ENCODE results near the gene KLF13. TPM values are rescaled to one million over a fixed set of nuclear protein-coding genes. Genes with fewer than 3 reads are reported as not detected.

KLF13 gene
- total and polyA plus RNA-seq, 10 of the 15 experiments (the other 5 are each of a cell fraction or from before 2014, with no cell fraction given): 20.3 to 109 (median 51.4) TPM

DNA sequence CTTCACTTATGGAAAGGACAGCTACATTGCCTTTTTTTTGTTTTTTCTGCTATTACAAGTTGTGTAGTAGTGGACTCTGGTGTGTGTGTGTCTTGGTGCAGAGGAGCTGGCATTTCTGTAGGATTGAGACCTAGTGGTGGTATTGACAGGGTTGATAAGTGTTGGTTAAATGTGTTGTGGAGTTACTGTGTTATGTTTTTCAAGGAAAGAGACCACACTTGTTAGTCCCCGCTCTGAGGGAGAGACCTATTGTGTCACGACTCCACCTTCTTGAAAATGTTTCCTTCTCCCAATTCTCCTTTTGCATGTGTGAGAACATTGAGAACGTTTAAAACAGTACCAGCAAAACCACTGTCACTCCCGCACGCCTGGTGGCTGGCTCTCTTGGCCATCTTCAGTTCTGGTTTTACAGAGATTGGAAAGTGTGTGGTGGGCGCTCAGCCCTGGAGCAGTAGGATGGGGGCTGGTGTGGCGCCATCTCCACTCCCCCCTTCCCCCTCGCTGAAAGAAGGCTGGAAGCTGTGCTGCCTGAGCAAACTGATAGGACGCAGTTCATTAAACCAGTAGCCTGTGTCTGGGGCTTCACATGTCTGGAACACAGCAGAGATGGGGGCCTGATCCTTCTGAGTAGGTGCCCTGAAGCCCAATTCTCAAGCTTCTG is 5.5 kb downstream of the KLF13 start:
- Histone ChIP-seq H3K36me3 (ENCODE audit: control insufficient read depth in 2 of 2, insufficient read depth in 2 of 2, low read length in 1 of 2) (peaks cover 6 to 9% of the 10 kb centered on the region in 2 experiments), H3K9me3 (replicated peaks; ENCODE audit: control insufficient read depth, insufficient read depth, low read length) (no peaks in the 10 kb centered on the region), H3K27me3 (replicated peaks in 1 of 2; ENCODE audit: control insufficient read depth in 2 of 2, insufficient read depth in 2 of 2, low read length in 1 of 2) (no peaks in the 10 kb centered on the region), H3K27ac (ENCODE audit: control insufficient read depth, insufficient read depth) (peak overlapping the region; percentile 62), H3K4me3 (peak overlapping the region; percentile 91), H3K4me1 (ENCODE audit: control insufficient read depth, insufficient read depth, low read length) (peaks cover 63% of the 10 kb centered on the region), H2AFZ (ENCODE audit: control insufficient read depth, low read depth, low read length) (no peak overlapping the region), H4K20me1 (ENCODE audit: control insufficient read depth, insufficient read depth) (peaks cover 8% of the 10 kb centered on the region), H3K4me2 (ENCODE audit: control insufficient read depth, insufficient read depth) (peak overlapping the region; percentile 85), H3K9ac (ENCODE audit: control insufficient read depth, insufficient read depth, low read length) (peak overlapping the region; percentile 51), H3K79me2 (ENCODE audit: control insufficient read depth, insufficient read depth, low read length) (peaks cover 96% of the 10 kb centered on the region)
- TF ChIP-seq WRNIP1 (IDR thresholded peaks at IDR 0.05; ENCODE audit: borderline replicate concordance, low read depth, low read length): 0 out of 2 replicates have a peak, but pooled peaks have one; percentile 78
- no peak for TF ChIP-seq TBL1XR1 (IDR thresholded peaks at IDR 0.05; ENCODE audit: low read depth, low read length)
- TF ChIP-seq, protein P1, sequence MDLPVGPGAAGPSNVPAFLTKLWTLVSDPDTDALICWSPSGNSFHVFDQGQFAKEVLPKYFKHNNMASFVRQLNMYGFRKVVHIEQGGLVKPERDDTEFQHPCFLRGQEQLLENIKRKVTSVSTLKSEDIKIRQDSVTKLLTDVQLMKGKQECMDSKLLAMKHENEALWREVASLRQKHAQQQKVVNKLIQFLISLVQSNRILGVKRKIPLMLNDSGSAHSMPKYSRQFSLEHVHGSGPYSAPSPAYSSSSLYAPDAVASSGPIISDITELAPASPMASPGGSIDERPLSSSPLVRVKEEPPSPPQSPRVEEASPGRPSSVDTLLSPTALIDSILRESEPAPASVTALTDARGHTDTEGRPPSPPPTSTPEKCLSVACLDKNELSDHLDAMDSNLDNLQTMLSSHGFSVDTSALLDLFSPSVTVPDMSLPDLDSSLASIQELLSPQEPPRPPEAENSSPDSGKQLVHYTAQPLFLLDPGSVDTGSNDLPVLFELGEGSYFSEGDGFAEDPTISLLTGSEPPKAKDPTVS (IDR thresholded peaks at IDR 0.05; ENCODE audit: low read depth, low read length): no peak
- TF ChIP-seq RUNX3 (IDR thresholded peaks at IDR 0.05; ENCODE audit: low read length): peak; percentile 37
- TF ChIP-seq STAT3 (IDR thresholded peaks at IDR 0.05; ENCODE audit: low read depth, low read length): no peak
- TF ChIP-seq, protein P2, sequence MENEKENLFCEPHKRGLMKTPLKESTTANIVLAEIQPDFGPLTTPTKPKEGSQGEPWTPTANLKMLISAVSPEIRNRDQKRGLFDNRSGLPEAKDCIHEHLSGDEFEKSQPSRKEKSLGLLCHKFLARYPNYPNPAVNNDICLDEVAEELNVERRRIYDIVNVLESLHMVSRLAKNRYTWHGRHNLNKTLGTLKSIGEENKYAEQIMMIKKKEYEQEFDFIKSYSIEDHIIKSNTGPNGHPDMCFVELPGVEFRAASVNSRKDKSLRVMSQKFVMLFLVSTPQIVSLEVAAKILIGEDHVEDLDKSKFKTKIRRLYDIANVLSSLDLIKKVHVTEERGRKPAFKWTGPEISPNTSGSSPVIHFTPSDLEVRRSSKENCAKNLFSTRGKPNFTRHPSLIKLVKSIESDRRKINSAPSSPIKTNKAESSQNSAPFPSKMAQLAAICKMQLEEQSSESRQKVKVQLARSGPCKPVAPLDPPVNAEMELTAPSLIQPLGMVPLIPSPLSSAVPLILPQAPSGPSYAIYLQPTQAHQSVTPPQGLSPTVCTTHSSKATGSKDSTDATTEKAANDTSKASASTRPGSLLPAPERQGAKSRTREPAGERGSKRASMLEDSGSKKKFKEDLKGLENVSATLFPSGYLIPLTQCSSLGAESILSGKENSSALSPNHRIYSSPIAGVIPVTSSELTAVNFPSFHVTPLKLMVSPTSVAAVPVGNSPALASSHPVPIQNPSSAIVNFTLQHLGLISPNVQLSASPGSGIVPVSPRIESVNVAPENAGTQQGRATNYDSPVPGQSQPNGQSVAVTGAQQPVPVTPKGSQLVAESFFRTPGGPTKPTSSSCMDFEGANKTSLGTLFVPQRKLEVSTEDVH (IDR thresholded peaks at IDR 0.05; ENCODE audit: low read depth, partially characterized antibody): no peak
- TF ChIP-seq, protein P3, sequence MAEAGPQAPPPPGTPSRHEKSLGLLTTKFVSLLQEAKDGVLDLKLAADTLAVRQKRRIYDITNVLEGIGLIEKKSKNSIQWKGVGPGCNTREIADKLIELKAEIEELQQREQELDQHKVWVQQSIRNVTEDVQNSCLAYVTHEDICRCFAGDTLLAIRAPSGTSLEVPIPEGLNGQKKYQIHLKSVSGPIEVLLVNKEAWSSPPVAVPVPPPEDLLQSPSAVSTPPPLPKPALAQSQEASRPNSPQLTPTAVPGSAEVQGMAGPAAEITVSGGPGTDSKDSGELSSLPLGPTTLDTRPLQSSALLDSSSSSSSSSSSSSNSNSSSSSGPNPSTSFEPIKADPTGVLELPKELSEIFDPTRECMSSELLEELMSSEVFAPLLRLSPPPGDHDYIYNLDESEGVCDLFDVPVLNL (IDR thresholded peaks at IDR 0.05; ENCODE audit: low read depth, low read length): no peak
- TF ChIP-seq IKZF2 (IDR thresholded peaks at IDR 0.05): 0 out of 4 replicates have a peak, but pooled peaks of 1 of the 2 experiments have one; percentile 7
- 0 out of 2 replicates have a peak, but pooled peaks have one; percentile 5 for TF ChIP-seq NFYB (IDR thresholded peaks at IDR 0.05; ENCODE audit: insufficient read depth, low read depth, low read length)
- TF ChIP-seq TARDBP (IDR thresholded peaks at IDR 0.05; ENCODE audit: borderline replicate concordance): no peak
- TF ChIP-seq MXI1 (IDR thresholded peaks at IDR 0.05; ENCODE audit: low read depth, low read length): no peak
- TF ChIP-seq GATAD2B (conservative IDR thresholded peaks at IDR 0.05; ENCODE audit: low read depth): no peak
- TF ChIP-seq, protein P4, sequence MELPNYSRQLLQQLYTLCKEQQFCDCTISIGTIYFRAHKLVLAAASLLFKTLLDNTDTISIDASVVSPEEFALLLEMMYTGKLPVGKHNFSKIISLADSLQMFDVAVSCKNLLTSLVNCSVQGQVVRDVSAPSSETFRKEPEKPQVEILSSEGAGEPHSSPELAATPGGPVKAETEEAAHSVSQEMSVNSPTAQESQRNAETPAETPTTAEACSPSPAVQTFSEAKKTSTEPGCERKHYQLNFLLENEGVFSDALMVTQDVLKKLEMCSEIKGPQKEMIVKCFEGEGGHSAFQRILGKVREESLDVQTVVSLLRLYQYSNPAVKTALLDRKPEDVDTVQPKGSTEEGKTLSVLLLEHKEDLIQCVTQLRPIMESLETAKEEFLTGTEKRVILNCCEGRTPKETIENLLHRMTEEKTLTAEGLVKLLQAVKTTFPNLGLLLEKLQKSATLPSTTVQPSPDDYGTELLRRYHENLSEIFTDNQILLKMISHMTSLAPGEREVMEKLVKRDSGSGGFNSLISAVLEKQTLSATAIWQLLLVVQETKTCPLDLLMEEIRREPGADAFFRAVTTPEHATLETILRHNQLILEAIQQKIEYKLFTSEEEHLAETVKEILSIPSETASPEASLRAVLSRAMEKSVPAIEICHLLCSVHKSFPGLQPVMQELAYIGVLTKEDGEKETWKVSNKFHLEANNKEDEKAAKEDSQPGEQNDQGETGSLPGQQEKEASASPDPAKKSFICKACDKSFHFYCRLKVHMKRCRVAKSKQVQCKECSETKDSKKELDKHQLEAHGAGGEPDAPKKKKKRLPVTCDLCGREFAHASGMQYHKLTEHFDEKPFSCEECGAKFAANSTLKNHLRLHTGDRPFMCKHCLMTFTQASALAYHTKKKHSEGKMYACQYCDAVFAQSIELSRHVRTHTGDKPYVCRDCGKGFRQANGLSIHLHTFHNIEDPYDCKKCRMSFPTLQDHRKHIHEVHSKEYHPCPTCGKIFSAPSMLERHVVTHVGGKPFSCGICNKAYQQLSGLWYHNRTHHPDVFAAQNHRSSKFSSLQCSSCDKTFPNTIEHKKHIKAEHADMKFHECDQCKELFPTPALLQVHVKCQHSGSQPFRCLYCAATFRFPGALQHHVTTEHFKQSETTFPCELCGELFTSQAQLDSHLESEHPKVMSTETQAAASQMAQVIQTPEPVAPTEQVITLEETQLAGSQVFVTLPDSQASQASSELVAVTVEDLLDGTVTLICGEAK (IDR thresholded peaks at IDR 0.05; ENCODE audit: borderline replicate concordance): no peak
- ATAC-seq (no peak), FAIRE-seq (no peak), DNase-seq (ENCODE audit: low read depth, low spot score) (no peak)
- ChIA-PET SMC1A (ENCODE audit: uncharacterized antibody, unreplicated experiment) (interaction anchor here (0.9 to 2.0 kb wide), 10 partner anchors 8 to 132 kb away, joined by 3 to 9 read pairs (median 4); no protein-coding TSS in a partner anchor), POLR2A (interaction anchor here (0.7 to 1.3 kb wide), 5 partner anchors 8 to 51 kb away, joined by 3 to 5 read pairs (median 3); no protein-coding TSS in a partner anchor), RAD21 (ENCODE audit: unreplicated experiment) (interaction anchor here (0.8 to 3.0 kb wide), 11 partner anchors 8 to 132 kb away, joined by 3 to 11 read pairs (median 3); no protein-coding TSS in a partner anchor), CTCF (interaction anchor here (0.6 to 2.2 kb wide), 10 partner anchors 8 to 156 kb away, joined by 3 to 10 read pairs (median 4); no protein-coding TSS in a partner anchor)
- intact Hi-C loops (cut with micrococcal nuclease; ENCODE audit: unreplicated experiment): no loop called here
- WGBS (ENCODE audit: insufficient coverage, insufficient replicate concordance, low lambda C conversion rate, missing lambda C conversion rate): 40% methylated on average over 9 of the region's 9 CpGs
- TSS peak; percentile 6 for BruUV-seq (replicated peaks)
- in situ Hi-C loops (cut with MboI): loop anchor here (5.0 to 25.0 kb wide), 4 partner anchors 105 to 1280 kb away; partner anchors contain the start of genes ARHGAP11A and ARHGAP11B
